Naive thymus-derived CD4-positive, alpha-beta T cell (primary cell): Measurements from ENCODE around the gene DHDH. TPM values are rescaled to one million over a fixed set of nuclear protein-coding genes. Genes with fewer than 3 reads are reported as not detected.
"Not testable (repeated sequence)": the region's sequence is repeated elsewhere in the genome, so short reads cannot be mapped to it uniquely, and the experiment has no call there.

ENCODE experiments used
- ATAC-seq: fragments of 150-1000 bp; cut with Tn5 transposase; 2 replicates; pipeline ENCODE4 v1.10.0; 2021; ENCODE audit warnings: mild to moderate bottlenecking, moderate library complexity
- CTCF ChIA-PET: fragments of 350-600 bp; sonication (Branson Sonifier 250); formaldehyde crosslinking; loops from one replicate; lab custom pipeline; 2021; ENCODE audit warnings: antibody characterized with exemption; lab: Charles Lee
- POLR2A ChIA-PET: fragments of 350-600 bp; sonication (Branson Sonifier 250); formaldehyde crosslinking; loops from one replicate; lab custom pipeline; 2021; ENCODE audit warnings: antibody characterized with exemption, inconsistent platforms; lab: Charles Lee
- DNase-seq, 9 donors: peaks; one replicate each; pipeline versions ENCODE4 v3.0.0 to v3.0.0-alpha.2; 2020 to 2022; ENCODE audit warnings: mixed read lengths in 1 of 9
- H3K27ac ChIP-seq: one replicate; pipeline ENCODE4 v1.7.0; 2013; ENCODE audit warnings: mild to moderate bottlenecking, low read depth, low read length, moderate library complexity
- H3K27me3 ChIP-seq, 2 donors: one replicate each; pipeline ENCODE4 v1.7.0; 2013; ENCODE audit warnings: low read length in 2 of 2, mild to moderate bottlenecking in 2 of 2, moderate library complexity in 2 of 2; ENCODE audit not compliant: control insufficient read depth in 2 of 2, insufficient read depth in 2 of 2
- H3K36me3 ChIP-seq, 3 experiments: 1 replicate in 2 of 3; 2 replicates in 1 of 3; pipeline ENCODE4 v1.7.0; 2013; ENCODE audit warnings: low read length in 3 of 3, mild to moderate bottlenecking in 3 of 3, moderate library complexity in 1 of 3; ENCODE audit not compliant: insufficient read depth in 3 of 3, control insufficient read depth in 2 of 3
- H3K4me1 ChIP-seq, 2 donors: one replicate each; pipeline ENCODE4 v1.7.0; 2013; ENCODE audit warnings: low read length in 2 of 2, mild to moderate bottlenecking in 2 of 2, moderate library complexity in 1 of 2; ENCODE audit not compliant: control insufficient read depth in 2 of 2, insufficient read depth in 2 of 2
- H3K4me3 ChIP-seq: 2 replicates; pipeline ENCODE4 v1.7.0; 2013; ENCODE audit warnings: mild to moderate bottlenecking, low read length
- H3K9me3 ChIP-seq, 3 experiments: 1 replicate in 2 of 3; 2 replicates in 1 of 3; pipeline ENCODE4 v1.7.0; 2013; ENCODE audit warnings: low read length in 3 of 3; ENCODE audit not compliant: control insufficient read depth in 2 of 3
- H3K27ac Mint-ChIP-seq, 9 donors: one replicate each; pipeline ENCODE4 v1.8.0; 2020 to 2022; ENCODE audit warnings: mixed read lengths in 9 of 9, mild to moderate bottlenecking in 8 of 9, moderate library complexity in 5 of 9, inconsistent platforms in 2 of 9
- H3K27me3 Mint-ChIP-seq, 5 donors: one replicate each; pipeline ENCODE4 v1.8.0; 2021 to 2022; ENCODE audit warnings: mixed read lengths in 5 of 5, mild to moderate bottlenecking in 1 of 5
- H3K36me3 Mint-ChIP-seq, 5 donors: one replicate each; pipeline ENCODE4 v1.8.0; 2020 to 2022; ENCODE audit warnings: mixed read lengths in 5 of 5, mild to moderate bottlenecking in 3 of 5, inconsistent platforms in 1 of 5
- H3K4me1 Mint-ChIP-seq, 7 donors: one replicate each; pipeline ENCODE4 v1.8.0; 2020 to 2022; ENCODE audit warnings: mixed read lengths in 7 of 7, mild to moderate bottlenecking in 3 of 7, inconsistent platforms in 1 of 7
- H3K4me3 Mint-ChIP-seq, 10 donors: one replicate each; pipeline ENCODE4 v1.8.0; 2020 to 2022; ENCODE audit warnings: mild to moderate bottlenecking in 10 of 10, mixed read lengths in 10 of 10, moderate library complexity in 6 of 10, inconsistent platforms in 2 of 10
- H3K9me3 Mint-ChIP-seq, 11 donors: one replicate each; pipeline ENCODE4 v1.8.0; 2020 to 2022; ENCODE audit warnings: mixed read lengths in 11 of 11, mild to moderate bottlenecking in 4 of 11, inconsistent platforms in 1 of 11, moderate library complexity in 1 of 11
- intact Hi-C, 2 donors: fragments of 100-400 bp; cut with micrococcal nuclease; formaldehyde crosslinking; loops; one replicate each; pipeline ENCODE4 v1.15.1; 2023
- polyA plus RNA-seq, 2 donors: library from polyadenylated mRNA; unstranded; fragments of 300-500 nt; fragmentation: Illumina TruSeq; gene quantifications; one replicate each; pipeline ENCODE4 v1.2.3, GENCODE V29; 2021
- total RNA-seq, 6 experiments: library from RNA in 5 of 6; stranded (reverse) in 5 of 6; gene quantifications; 1 replicate in 5 of 6; 2 replicates in 1 of 6; pipeline ENCODE4 v1.2.3 and lab custom pipeline; 2021 to 2026

DHDH gene
- total and polyA plus RNA-seq, 7 experiments from 2014 or later = 1.0 to 2.7 (median 1.3) TPM

DNA sequence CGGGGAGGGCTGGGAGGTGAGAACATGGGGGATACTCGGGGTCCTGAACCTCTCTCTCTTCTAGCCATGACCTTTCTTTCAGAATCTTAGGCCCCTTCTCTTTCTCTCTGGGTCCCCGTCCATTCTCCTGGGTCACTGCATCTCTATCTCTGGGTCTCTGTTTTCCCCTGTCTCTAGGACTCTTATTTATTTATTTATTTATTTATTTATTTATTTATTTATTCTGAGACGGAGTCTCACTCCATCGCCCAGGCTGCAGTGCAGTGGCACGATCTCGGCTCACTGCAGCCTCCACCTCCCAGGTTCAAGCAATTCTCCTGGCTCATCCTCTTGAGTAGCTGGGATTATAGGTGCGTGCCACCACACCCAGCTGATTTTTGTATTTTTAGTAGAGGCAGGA is 14.2 kb upstream of the DHDH start:
- H3K4me3 Mint-ChIP-seq, H3K27me3 Mint-ChIP-seq, H3K4me3 ChIP-seq, DNase-seq, ATAC-seq, H3K9me3 Mint-ChIP-seq, POLR2A ChIA-PET, H3K4me1 Mint-ChIP-seq, intact Hi-C loops, H3K4me1 ChIP-seq, H3K27me3 ChIP-seq, H3K9me3 ChIP-seq, H3K27ac ChIP-seq: not testable (repeated sequence)
- CTCF ChIA-PET = interaction anchor here (0.7 kb wide), 1 partner anchor 697 kb away, joined by 3 read pairs; no protein-coding TSS in a partner anchor
- Mint-ChIP-seq H3K27ac (peak overlapping the region in 1 of 9 donors; percentile 49), H3K36me3 (peaks cover 0 to 34% (median 13%) of the 10 kb centered on the region in 5 donors)
- H3K36me3 ChIP-seq = peaks cover 0 to 61% (median 6%) of the 10 kb centered on the region in 3 experiments

DNA sequence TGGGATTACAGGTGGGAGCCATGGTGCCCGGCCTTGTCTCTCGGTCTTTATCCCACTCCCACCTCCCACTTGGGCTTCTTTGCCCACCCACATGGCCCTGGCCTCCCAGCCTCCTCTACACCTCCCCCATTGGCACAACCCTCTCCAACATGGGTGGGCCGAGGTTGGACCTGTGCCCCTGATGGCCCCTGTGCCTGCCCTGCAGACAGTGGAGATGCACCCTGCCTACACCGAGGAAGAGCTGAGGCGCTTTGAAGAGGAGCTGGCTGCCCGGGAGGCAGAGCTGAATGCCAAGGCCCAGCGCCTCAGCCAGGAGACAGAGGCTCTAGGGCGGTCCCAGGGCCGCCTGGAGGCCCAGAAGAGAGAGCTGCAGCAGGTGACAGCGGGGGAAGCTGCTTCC is 12.6 kb upstream of the DHDH start:
- Histone ChIP-seq H3K36me3 (peaks cover 0 to 51% (median 3%) of the 10 kb centered on the region in 3 experiments), H3K27ac (no peak overlapping the region), H3K4me3 (no peak overlapping the region), H3K9me3 (no peaks in the 10 kb centered on the region), H3K27me3 (no peaks in the 10 kb centered on the region), H3K4me1 (no peaks in the 10 kb centered on the region)
- no peak overlapping the region for H3K4me3 Mint-ChIP-seq
- peaks cover 0 to under 1% (median 0%) of the 10 kb centered on the region in 7 donors for H3K4me1 Mint-ChIP-seq
- ChIA-PET POLR2A (interaction anchor here (0.9 kb wide), 1 partner anchor 12 kb away, joined by 3 read pairs; no protein-coding TSS in a partner anchor), CTCF (no interaction called here)
- no peaks in the 10 kb centered on the region for H3K27me3 Mint-ChIP-seq
- H3K36me3 Mint-ChIP-seq = peaks cover 0 to 28% (median 7%) of the 10 kb centered on the region in 5 donors
- intact Hi-C loops = no loop called here
- ATAC-seq (no peak), DNase-seq (no peak)
- H3K9me3 Mint-ChIP-seq = no peaks in the 10 kb centered on the region
- no peak overlapping the region for H3K27ac Mint-ChIP-seq

DNA sequence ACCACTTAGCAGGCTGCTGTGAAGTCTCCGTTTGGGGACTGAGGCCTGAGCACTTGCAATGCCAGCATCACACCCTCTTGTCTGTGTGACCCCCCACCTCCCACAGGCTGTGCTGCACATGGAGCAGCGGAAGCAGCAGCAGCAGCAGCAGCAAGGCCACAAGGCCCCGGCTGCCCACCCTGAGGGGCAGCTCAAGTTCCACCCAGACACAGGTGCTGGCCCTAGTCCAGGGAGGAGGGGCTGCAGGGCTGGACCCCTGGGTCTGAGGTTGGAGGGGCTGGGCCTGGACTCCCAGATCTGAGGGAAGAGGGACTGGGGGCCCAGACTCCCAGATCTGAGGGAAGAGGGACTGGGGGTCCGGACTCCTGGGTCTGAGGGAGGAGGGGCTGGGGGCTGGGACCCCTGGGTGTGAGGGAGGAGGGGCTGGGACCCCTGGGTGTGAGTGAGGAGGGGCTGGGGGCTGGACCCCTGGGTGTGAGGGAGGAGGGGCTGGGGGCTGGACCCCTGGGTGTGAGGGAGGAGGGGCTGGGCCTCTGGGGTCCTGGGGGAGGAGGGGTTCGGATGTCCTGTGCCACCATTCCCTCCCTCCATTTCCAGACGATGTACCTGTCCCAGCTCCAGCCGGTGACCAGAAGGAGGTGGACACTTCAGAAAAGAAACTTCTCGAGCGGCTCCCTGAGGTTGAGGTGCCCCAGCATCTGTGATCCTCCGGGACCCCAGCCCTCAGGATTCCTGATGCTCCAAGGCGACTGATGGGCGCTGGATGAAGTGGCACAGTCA is 11.6 kb upstream of the DHDH start:
- POLR2A ChIA-PET = interaction anchor here (0.9 kb wide), 1 partner anchor 11 kb away, joined by 3 read pairs; no protein-coding TSS in a partner anchor

DNA sequence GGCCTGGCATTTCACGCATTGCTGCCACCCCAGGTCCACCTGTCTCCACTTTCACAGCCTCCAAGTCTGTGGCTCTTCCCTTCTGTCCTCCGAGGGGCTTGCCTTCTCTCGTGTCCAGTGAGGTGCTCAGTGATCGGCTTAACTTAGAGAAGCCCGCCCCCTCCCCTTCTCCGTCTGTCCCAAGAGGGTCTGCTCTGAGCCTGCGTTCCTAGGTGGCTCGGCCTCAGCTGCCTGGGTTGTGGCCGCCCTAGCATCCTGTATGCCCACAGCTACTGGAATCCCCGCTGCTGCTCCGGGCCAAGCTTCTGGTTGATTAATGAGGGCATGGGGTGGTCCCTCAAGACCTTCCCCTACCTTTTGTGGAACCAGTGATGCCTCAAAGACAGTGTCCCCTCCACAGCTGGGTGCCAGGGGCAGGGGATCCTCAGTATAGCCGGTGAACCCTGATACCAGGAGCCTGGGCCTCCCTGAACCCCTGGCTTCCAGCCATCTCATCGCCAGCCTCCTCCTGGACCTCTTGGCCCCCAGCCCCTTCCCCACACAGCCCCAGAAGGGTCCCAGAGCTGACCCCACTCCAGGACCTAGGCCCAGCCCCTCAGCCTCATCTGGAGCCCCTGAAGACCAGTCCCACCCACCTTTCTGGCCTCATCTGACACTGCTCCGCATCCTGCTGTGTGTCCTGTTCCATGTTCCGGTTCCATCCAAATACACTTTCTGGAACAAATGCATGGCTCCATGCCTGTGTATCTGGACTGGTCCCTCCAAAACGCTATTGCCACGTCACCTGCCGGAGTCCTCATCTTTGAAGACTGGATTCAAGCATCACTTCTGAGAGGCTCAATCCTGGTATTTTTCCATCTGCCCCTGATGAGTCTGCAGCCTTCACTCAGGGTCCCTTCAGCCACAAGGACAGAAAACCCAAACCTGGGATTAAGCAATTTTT is 10.7 kb upstream of the DHDH start:
- POLR2A ChIA-PET = no interaction called here
- Mint-ChIP-seq H3K27ac (peak overlapping the region in 2 of 9 donors; percentile 48 to 56), H3K36me3 (peaks cover 0 to 23% (median 2%) of the 10 kb centered on the region in 5 donors), H3K9me3 (no peaks in the 10 kb centered on the region), H3K4me1 (peaks cover 0 to 10% (median 4%) of the 10 kb centered on the region in 7 donors), H3K4me3 (no peak overlapping the region), H3K27me3 (no peaks in the 10 kb centered on the region)
- no peak for ATAC-seq
- Histone ChIP-seq H3K9me3 (no peaks in the 10 kb centered on the region), H3K27me3 (no peaks in the 10 kb centered on the region), H3K4me3 (no peak overlapping the region), H3K36me3 (peaks cover 0 to 42% (median 3%) of the 10 kb centered on the region in 3 experiments), H3K27ac (no peak overlapping the region), H3K4me1 (no peaks in the 10 kb centered on the region)
- no peak for DNase-seq
- intact Hi-C loops = no loop called here
- CTCF ChIA-PET = no interaction called here

More for the DNA sequence above, 11.6 kb upstream of the DHDH start:
- H3K4me1 Mint-ChIP-seq = peaks cover 0 to 7% (median 2%) of the 10 kb centered on the region in 7 donors
- H3K4me3 Mint-ChIP-seq = no peak overlapping the region
- peaks cover 0 to 44% (median 3%) of the 10 kb centered on the region in 3 experiments for H3K36me3 ChIP-seq
- H3K9me3 Mint-ChIP-seq = no peaks in the 10 kb centered on the region
- DNase-seq = no peak
- H3K27me3 Mint-ChIP-seq = no peaks in the 10 kb centered on the region
- intact Hi-C loops = no loop called here
- H3K4me1 ChIP-seq = no peaks in the 10 kb centered on the region
- no peak overlapping the region for H3K27ac ChIP-seq
- ATAC-seq = no peak
- H3K36me3 Mint-ChIP-seq = peaks cover 0 to 26% (median 5%) of the 10 kb centered on the region in 5 donors
- no peak overlapping the region for H3K27ac Mint-ChIP-seq
- H3K9me3 ChIP-seq = no peaks in the 10 kb centered on the region
- H3K27me3 ChIP-seq = no peaks in the 10 kb centered on the region
- CTCF ChIA-PET = no interaction called here
- H3K4me3 ChIP-seq = no peak overlapping the region

DNA sequence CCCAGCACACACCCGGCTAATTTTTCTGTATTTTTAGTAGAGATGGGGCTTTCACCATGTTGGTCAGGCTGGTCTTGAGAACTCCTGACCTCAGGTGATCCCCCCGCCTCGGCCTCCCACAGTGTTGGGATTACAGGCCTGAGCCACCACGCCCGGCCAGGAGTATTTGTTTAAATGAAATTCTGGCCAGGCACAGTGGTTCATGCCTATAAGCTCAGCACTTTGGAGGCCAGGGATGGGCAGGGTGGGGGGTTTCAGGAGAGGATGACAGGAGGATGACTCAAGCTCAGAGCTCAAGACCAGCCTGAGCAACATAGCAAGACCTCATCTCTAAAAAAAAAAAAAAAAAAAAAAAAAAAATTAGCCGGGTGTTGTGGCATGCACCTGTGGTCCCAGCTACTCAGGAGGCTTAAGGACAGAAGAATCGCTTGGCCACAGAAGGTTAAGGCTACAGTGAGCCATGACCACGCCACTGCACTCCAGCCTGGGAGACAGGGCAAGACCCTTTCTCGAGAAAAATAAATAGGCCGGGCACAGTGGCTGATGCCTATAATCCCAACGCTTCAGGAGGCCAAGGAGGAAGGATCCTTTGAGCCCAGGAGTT is 8.2 kb upstream of the DHDH start:
- no peaks in the 10 kb centered on the region for H3K9me3 Mint-ChIP-seq
- Histone ChIP-seq H3K4me1 (no peaks in the 10 kb centered on the region), H3K9me3 (no peaks in the 10 kb centered on the region), H3K27me3 (no peaks in the 10 kb centered on the region), H3K4me3 (no peak overlapping the region), H3K27ac (no peak overlapping the region), H3K36me3 (peaks cover 0 to 28% (median 0%) of the 10 kb centered on the region in 3 experiments)
- intact Hi-C loops = no loop called here
- no peak for ATAC-seq
- H3K4me3 Mint-ChIP-seq = no peak overlapping the region
- peaks cover 0 to 10% (median 4%) of the 10 kb centered on the region in 7 donors for H3K4me1 Mint-ChIP-seq
- no peaks in the 10 kb centered on the region for H3K27me3 Mint-ChIP-seq
- H3K36me3 Mint-ChIP-seq = peaks cover 0 to 12% (median 0%) of the 10 kb centered on the region in 5 donors
- ChIA-PET CTCF (interaction anchor here (1.2 kb wide), 1 partner anchor 45 kb away, joined by 3 read pairs; no protein-coding TSS in a partner anchor), POLR2A (no interaction called here)
- H3K27ac Mint-ChIP-seq = peak overlapping the region in 1 of 9 donors; percentile 38
- no peak for DNase-seq

DNA sequence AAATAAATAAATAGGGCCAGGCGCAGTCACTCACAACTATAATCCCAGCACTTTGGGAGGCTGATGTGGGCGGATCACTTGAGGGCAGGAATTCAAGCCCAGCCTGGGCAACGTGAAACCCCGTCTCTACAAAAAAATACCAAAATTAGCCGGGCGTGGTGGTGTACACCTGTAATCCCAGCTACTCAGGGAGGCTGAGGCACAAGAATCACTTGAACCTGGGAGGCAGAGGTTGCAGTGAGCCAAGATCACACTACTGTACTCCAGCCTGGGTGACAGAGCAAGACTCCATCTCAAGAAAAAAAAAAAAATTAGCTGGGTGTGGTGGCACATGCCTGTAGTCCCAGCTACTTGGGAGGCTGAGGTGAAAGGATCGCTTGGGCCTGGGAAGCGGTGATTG is 7.6 kb upstream of the DHDH start:
- ATAC-seq, H3K9me3 Mint-ChIP-seq, H3K27me3 Mint-ChIP-seq, H3K27ac ChIP-seq, DNase-seq, H3K4me3 Mint-ChIP-seq, H3K4me1 ChIP-seq, H3K27ac Mint-ChIP-seq, H3K27me3 ChIP-seq, POLR2A ChIA-PET, H3K9me3 ChIP-seq, H3K4me3 ChIP-seq, intact Hi-C loops: not testable (repeated sequence)
- peaks cover 0 to 24% (median 0%) of the 10 kb centered on the region in 3 experiments for H3K36me3 ChIP-seq
- Mint-ChIP-seq H3K36me3 (peaks cover 0 to 11% (median 0%) of the 10 kb centered on the region in 5 donors), H3K4me1 (peaks cover 0 to 10% (median 4%) of the 10 kb centered on the region in 7 donors)
- CTCF ChIA-PET = interaction anchor here (1.2 kb wide), 1 partner anchor 44 kb away, joined by 3 read pairs; no protein-coding TSS in a partner anchor
